ENCODE data around the gene FBLN5. TPM values are rescaled to one million over a fixed set of nuclear protein-coding genes. Genes with fewer than 3 reads are reported as not detected.

Gene FBLN5
- total and polyA plus RNA-seq, 7 donors, result 3.0 to 253 (median 91.8) TPM

- H3K27ac ChIP-seq, result no peak overlapping the region
- H3K9me3 ChIP-seq, result no peaks in the 10 kb centered on the region
- intact Hi-C loops (cut with DNase I), result loop anchor here (10.0 kb wide), 1 partner anchor 74 kb away; no protein-coding TSS in a partner anchor
- H3K27me3 ChIP-seq, result peaks cover 0 to 5% (median 0%) of the 10 kb centered on the region in 3 donors
- H3K36me3 ChIP-seq, result no peaks in the 10 kb centered on the region
- TF ChIP-seq EP300 (IDR thresholded peaks at IDR 0.05) (no peak), POLR2A (IDR thresholded peaks at IDR 0.05) (no peak), CTCF (IDR thresholded peaks at IDR 0.05) (no peak), POLR2AphosphoS5 (IDR thresholded peaks at IDR 0.05) (no peak)
- 10 to 55% methylated on average over 3 of the region's 3 CpGs for WGBS, 2 donors
- no peak for DNase-seq
- H3K4me1 ChIP-seq, result peaks cover 0 to 2% (median under 1%) of the 10 kb centered on the region in 4 donors
- H3K4me3 ChIP-seq, result no peak overlapping the region
These were observed 116.7 kb downstream of the FBLN5 start for GRCh38 chr14:91830777-91831176.

GRCh38 chr14:91829511-91829910 lies 118.0 kb downstream of the FBLN5 start:
- no peaks in the 10 kb centered on the region for H3K36me3 ChIP-seq
- 19 to 44% methylated on average over 2 of the region's 2 CpGs for WGBS, 2 donors
- TF ChIP-seq CTCF (IDR thresholded peaks at IDR 0.05) (no peak), POLR2AphosphoS5 (IDR thresholded peaks at IDR 0.05) (no peak), POLR2A (IDR thresholded peaks at IDR 0.05) (no peak), EP300 (IDR thresholded peaks at IDR 0.05) (no peak)
- intact Hi-C loops (cut with DNase I), result no loop called here
- no peaks in the 10 kb centered on the region for H3K9me3 ChIP-seq
- no peak overlapping the region for H3K27ac ChIP-seq
- no peaks in the 10 kb centered on the region for H3K4me1 ChIP-seq
- H3K27me3 ChIP-seq, result no peaks in the 10 kb centered on the region
- no peak for DNase-seq
- no peak overlapping the region for H3K4me3 ChIP-seq

- DNase-seq, result no peak
- H3K4me1 ChIP-seq, result no peaks in the 10 kb centered on the region
- H3K9me3 ChIP-seq, result no peaks in the 10 kb centered on the region
- no peaks in the 10 kb centered on the region for H3K36me3 ChIP-seq
- no peak overlapping the region for H3K4me3 ChIP-seq
- intact Hi-C loops (cut with DNase I), result no loop called here
- no peak for TF ChIP-seq CTCF (IDR thresholded peaks at IDR 0.05)
- no peak for TF ChIP-seq POLR2AphosphoS5 (IDR thresholded peaks at IDR 0.05)
- no peak for TF ChIP-seq POLR2A (IDR thresholded peaks at IDR 0.05)
- no peak overlapping the region for H3K27ac ChIP-seq
- 98 to 99% methylated on average over 1 of the region's 1 CpG for WGBS, 2 donors
- no peaks in the 10 kb centered on the region for H3K27me3 ChIP-seq
These were observed 119.7 kb downstream of the FBLN5 start for GRCh38 chr14:91827746-91828145.

Other genes starting within 250 kb of the FBLN5 start
- 1 to 10 TPM in 2 of 4 donors, under 1 TPM in 2; 0.14 to 6.7 (median 0.87) TPM for gene CATSPERB, start 215.6 kb downstream of the FBLN5 start, total RNA-seq
- gene CATSPERB, start 215.6 kb downstream of the FBLN5 start, polyA plus RNA-seq, result 1 to 10 TPM in 2 of 3 donors, under 1 TPM in 1; 0.60 to 1.9 (median 1.6) TPM
- 10 to 100 TPM; 12.1 to 49.2 (median 36.5) TPM for gene TC2N, start 80.2 kb downstream of the FBLN5 start, total RNA-seq
- gene TC2N, start 80.2 kb downstream of the FBLN5 start, polyA plus RNA-seq, result 10 to 100 TPM; 24.9 to 41.6 (median 28.2) TPM
- gene TRIP11, start 92.4 kb upstream of the FBLN5 start, total RNA-seq, result 10 to 100 TPM; 21.3 to 35.5 (median 32.4) TPM
- 1 to 10 TPM; 2.3 to 7.2 (median 7.1) TPM for gene TRIP11, start 92.4 kb upstream of the FBLN5 start, polyA plus RNA-seq
- gene ATXN3, start 158.9 kb upstream of the FBLN5 start, total RNA-seq, result 10 to 100 TPM; 30.4 to 48.5 (median 35.4) TPM
- gene ATXN3, start 158.9 kb upstream of the FBLN5 start, polyA plus RNA-seq, result 10 to 100 TPM in 2 of 3 donors, 1 to 10 TPM in 1; 9.0 to 13.9 (median 13.8) TPM
- 100 to 1,000 TPM; 374 to 888 (median 561) TPM for gene NDUFB1, start 174.0 kb upstream of the FBLN5 start, total RNA-seq
- 1,000 to 10,000 TPM in 2 of 3 donors, 100 to 1,000 TPM in 1; 568 to 1,626 (median 1,124) TPM for gene NDUFB1, start 174.0 kb upstream of the FBLN5 start, polyA plus RNA-seq
- 10 to 100 TPM; 22.4 to 41.8 (median 27.0) TPM for gene CPSF2, start 174.3 kb upstream of the FBLN5 start, total RNA-seq
- gene CPSF2, start 174.3 kb upstream of the FBLN5 start, polyA plus RNA-seq, result 10 to 100 TPM in 2 of 3 donors, 1 to 10 TPM in 1; 6.0 to 16.1 (median 13.2) TPM

Measured in sigmoid colon (tissue), 7 donors.